COLO668 (cell line): ENCODE data around the gene PCDHB13.

Experiments used
- DNase-seq: peaks from one replicate; lab custom pipeline; 2025; ENCODE audit not compliant: unreplicated experiment; lab: John Stamatoyannopoulos, UW

PCDHB13 gene

DNA sequence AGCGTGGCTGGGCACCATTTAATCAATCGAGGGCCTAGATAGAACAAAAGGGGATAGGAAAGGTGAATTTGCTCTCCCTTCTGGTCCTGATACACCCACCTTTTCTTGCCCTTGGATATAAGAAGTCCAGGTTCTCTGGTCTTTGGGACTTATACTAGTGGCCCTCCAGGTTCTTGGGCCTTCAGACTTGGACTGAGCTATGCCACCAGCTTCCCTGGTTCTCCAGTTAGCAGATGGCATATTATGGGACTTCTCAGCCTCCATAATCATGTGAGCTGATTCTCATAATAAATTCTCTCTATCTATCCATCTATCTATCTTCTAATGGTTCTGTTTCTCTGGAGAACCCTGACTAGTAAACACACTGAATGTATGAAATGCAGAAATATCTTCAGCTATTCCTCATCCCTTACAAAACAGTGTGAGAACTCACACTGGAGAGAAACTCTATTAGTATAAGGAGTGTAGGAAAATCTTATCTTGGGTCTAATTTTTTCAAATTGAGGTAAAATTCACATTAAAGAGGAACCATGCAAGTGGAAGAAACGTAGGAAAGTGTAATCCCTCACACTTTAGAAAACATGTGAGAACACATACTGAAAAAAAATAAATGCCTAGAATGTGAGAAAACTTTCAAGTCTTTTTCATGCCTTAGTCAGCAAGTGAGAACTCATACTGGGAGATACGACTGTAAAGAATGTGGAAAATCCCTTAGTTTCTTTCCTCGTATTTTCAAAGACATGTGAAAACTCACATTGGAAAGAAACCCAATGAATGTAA lies 46.9 kb downstream of the PCDHB13 start:
- no peak for DNase-seq

- no peak for DNase-seq
Observed at GRCh38 chr5:141261238-141261546, 47.5 kb downstream of the PCDHB13 start.
